Measurements from ENCODE around the gene CGNL1. TPM values are rescaled to one million over a fixed set of nuclear protein-coding genes. Genes with fewer than 3 reads are reported as not detected.

CGNL1 gene
- polyA plus RNA-seq, 1 experiment, result 0.06 TPM

DNA sequence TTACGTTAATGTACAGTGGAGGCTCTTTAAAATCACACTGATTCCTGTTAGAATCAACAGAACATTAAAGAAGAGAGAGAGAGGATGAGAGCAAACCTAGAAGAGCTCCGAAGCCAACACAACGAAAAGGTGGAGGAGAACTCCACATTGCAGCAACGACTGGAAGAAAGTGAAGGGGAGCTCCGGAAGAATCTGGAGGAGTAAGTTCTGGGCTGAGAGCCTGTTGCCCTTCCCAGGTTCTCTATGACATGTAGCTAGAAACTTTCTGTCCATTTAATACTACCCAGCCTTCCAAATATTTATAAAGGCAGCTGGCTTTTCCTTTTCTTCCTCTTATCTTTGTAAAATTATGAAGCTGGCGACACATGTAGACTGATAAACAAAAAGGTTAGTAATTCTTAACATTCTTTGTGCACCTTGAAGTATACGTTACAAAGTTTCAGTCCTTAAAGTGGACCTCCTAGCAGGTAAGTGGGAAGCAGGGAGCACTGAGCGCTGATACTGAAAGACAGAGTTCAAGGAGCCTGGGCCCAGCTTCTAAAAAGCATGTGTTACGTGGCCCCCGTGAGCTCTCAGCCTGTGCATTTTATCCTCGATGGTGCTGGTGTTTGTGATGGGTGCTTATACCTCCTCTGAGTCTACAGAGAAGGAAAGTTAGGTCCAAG, 75.9 kb downstream of the CGNL1 start:
- Histone ChIP-seq H3K36me3 (ENCODE audit: control insufficient read depth, insufficient read depth, low read length) (no peaks in the 10 kb centered on the region), H3K27me3 (ENCODE audit: control insufficient read depth, insufficient read depth, low read length) (peaks cover 3% of the 10 kb centered on the region; the same call in 1 of the 2 replicates), H3K4me3 (ENCODE audit: low read depth, low read length) (no peak overlapping the region)
- CTCF ChIA-PET, result interaction anchor here (0.6 to 0.8 kb wide), 3 partner anchors 18 to 333 kb away, joined by 3 read pairs; no protein-coding TSS in a partner anchor
- POLR2A ChIA-PET, result no interaction called here
- TF ChIP-seq, protein P1, sequence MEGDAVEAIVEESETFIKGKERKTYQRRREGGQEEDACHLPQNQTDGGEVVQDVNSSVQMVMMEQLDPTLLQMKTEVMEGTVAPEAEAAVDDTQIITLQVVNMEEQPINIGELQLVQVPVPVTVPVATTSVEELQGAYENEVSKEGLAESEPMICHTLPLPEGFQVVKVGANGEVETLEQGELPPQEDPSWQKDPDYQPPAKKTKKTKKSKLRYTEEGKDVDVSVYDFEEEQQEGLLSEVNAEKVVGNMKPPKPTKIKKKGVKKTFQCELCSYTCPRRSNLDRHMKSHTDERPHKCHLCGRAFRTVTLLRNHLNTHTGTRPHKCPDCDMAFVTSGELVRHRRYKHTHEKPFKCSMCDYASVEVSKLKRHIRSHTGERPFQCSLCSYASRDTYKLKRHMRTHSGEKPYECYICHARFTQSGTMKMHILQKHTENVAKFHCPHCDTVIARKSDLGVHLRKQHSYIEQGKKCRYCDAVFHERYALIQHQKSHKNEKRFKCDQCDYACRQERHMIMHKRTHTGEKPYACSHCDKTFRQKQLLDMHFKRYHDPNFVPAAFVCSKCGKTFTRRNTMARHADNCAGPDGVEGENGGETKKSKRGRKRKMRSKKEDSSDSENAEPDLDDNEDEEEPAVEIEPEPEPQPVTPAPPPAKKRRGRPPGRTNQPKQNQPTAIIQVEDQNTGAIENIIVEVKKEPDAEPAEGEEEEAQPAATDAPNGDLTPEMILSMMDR (IDR thresholded peaks at IDR 0.05; ENCODE audit: insufficient read depth, low read depth, low read length), result no peak
- no peak for DNase-seq (ENCODE audit: low read depth)

DNA sequence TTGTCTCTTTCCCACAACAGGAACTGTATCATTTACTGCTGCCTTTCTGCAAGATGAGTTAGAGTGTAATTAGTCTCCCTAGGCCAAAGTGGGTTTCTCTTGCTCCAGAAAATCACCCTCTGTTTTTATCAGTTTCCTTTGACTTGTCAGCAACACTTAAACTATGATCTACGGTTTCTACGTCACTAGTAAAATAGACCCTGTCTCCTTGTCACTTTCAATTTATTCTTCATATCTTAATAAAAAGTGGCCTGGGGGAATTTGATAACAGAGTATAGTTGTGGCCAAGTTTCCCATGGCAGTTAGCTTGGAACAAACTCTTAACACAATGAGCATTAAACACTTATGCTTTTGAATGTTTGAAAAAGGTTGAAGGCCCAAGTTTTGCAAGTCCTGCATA, 79.6 kb downstream of the CGNL1 start:
- no peak overlapping the region for H3K4me3 ChIP-seq (ENCODE audit: low read depth, low read length)
- POLR2A ChIA-PET, result no interaction called here
- peaks cover 3% of the 10 kb centered on the region; the same call in 1 of the 2 replicates for H3K27me3 ChIP-seq (ENCODE audit: control insufficient read depth, insufficient read depth, low read length)
- no peaks in the 10 kb centered on the region for H3K36me3 ChIP-seq (ENCODE audit: control insufficient read depth, insufficient read depth, low read length)
- DNase-seq (ENCODE audit: low read depth), result no peak
- CTCF ChIA-PET, result no interaction called here
- TF ChIP-seq, protein P1 (IDR thresholded peaks at IDR 0.05; ENCODE audit: insufficient read depth, low read depth, low read length), result no peak

DNA sequence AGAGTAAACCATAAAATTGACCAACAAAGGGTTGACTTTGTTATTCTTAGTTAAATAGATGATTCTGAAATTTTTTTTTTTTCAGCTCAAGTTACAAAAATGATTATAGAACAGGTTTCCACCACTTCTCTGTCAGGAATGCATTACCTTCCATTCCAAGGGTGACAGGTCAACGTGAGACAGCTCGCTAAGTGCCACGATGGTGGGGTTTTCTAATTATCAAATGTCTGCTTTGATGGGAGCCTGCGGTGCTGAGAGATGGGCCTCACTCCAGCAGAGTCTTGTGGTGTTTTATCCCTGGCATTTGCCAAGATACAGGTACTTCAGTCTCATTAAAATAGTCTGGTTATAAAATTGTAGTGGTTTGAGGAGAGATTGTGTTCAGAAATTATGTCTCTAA, 80.3 kb downstream of the CGNL1 start:
- peaks cover 5% of the 10 kb centered on the region; the same call in 1 of the 2 replicates for H3K27me3 ChIP-seq (ENCODE audit: control insufficient read depth, insufficient read depth, low read length)
- DNase-seq (ENCODE audit: low read depth), result no peak
- ChIA-PET POLR2A (no interaction called here), CTCF (no interaction called here)
- TF ChIP-seq, protein P1 (IDR thresholded peaks at IDR 0.05; ENCODE audit: insufficient read depth, low read depth, low read length), result no peak
- H3K36me3 ChIP-seq (ENCODE audit: control insufficient read depth, insufficient read depth, low read length), result no peaks in the 10 kb centered on the region
- H3K4me3 ChIP-seq (ENCODE audit: low read depth, low read length), result no peak overlapping the region

DNA sequence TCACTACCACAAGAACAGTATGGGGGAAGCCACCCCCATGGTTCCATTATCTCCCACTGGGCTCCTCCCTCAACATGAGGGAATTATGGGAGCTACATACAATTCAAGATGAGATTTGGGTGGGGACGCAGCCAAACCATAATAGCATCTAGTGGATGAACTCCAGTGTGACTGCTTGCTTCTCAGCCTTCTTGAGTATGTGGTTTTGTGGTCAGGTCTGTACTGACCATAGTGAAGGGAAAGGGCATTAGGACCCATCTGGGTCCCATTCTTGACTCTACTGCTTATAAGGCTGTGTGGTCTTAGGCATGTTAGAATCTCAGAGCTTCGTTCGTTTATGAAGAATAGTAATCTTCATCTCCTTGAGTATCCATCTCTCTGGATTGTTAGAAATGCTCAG, 81.4 kb downstream of the CGNL1 start:
- TF ChIP-seq, protein P1 (IDR thresholded peaks at IDR 0.05; ENCODE audit: insufficient read depth, low read depth, low read length), result no peak
- Histone ChIP-seq H3K36me3 (ENCODE audit: control insufficient read depth, insufficient read depth, low read length) (no peaks in the 10 kb centered on the region), H3K27me3 (ENCODE audit: control insufficient read depth, insufficient read depth, low read length) (peaks cover 4% of the 10 kb centered on the region; the same call in 1 of the 2 replicates), H3K4me3 (ENCODE audit: low read depth, low read length) (no peak overlapping the region)
- ChIA-PET POLR2A (no interaction called here), CTCF (interaction anchor here (0.6 kb wide), 1 partner anchor 1173 kb away, joined by 3 read pairs; no protein-coding TSS in a partner anchor)
- DNase-seq (ENCODE audit: low read depth), result no peak

DNA sequence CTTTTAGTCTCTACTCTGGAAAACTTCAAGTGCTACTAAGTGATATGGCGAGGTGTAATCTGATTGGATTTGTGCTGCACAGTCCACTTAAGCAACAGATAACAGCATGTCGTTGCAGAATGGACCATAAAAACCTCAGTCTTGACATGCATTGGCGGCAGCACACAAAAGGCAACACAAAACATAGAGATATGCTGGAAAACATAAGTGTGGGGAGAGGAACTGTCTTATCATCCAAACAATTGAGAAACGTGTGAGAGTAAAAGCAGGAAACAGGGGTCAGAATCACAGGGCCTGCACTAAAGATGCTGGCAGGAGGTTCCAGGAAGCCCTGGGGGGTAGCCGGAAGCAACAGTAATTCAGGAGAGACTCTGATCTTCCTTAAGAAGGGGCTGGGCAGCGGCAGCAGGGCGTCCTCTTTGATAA, 82.1 kb downstream of the CGNL1 start:
- TF ChIP-seq, protein P1 (IDR thresholded peaks at IDR 0.05; ENCODE audit: insufficient read depth, low read depth, low read length), result no peak
- Histone ChIP-seq H3K36me3 (ENCODE audit: control insufficient read depth, insufficient read depth, low read length) (no peaks in the 10 kb centered on the region), H3K4me3 (ENCODE audit: low read depth, low read length) (no peak overlapping the region), H3K27me3 (ENCODE audit: control insufficient read depth, insufficient read depth, low read length) (peaks cover 4% of the 10 kb centered on the region; the same call in 1 of the 2 replicates)
- DNase-seq (ENCODE audit: low read depth), result no peak
- CTCF ChIA-PET, result interaction anchor here (1.8 kb wide), 1 partner anchor 117 kb away, joined by 7 read pairs; no protein-coding TSS in a partner anchor
- POLR2A ChIA-PET, result no interaction called here

All from BJ (cell line).